H1 (cell line): Measurements from ENCODE around the gene STK32C. TPM values are rescaled to one million over a fixed set of nuclear protein-coding genes. Genes with fewer than 3 reads are reported as not detected.

Experiments used
- CTCF ChIA-PET: fragments of 300-600 bp; sonication (Branson Sonifier 250); formaldehyde crosslinking; loops from one replicate; lab custom pipeline; 2021; ENCODE audit not compliant: partially characterized antibody; lab: Charles Lee
- POLR2A ChIA-PET: fragments of 300-600 bp; sonication (Branson Sonifier 250); formaldehyde crosslinking; loops from one replicate; lab custom pipeline; 2021; ENCODE audit warnings: inconsistent platforms; ENCODE audit not compliant: partially characterized antibody; lab: Charles Lee
- DNase-seq, 2 experiments: peaks; one replicate each; pipeline versions ENCODE4 v3.0.0 to v3.0.0-alpha.2; 2010 to 2022; ENCODE audit warnings: low spot score in 2 of 2, low read depth in 1 of 2, mixed read lengths in 1 of 2
- FAIRE-seq: peaks from 2 replicates; lab custom pipeline; 2011; peaks lifted over from hg19 to GRCh38; lab: Jason Lieb, UNC
- H2AFZ ChIP-seq: 2 replicates; pipeline ENCODE4 v1.8.1; 2012; ENCODE audit warnings: low read length, inconsistent platforms
- H2AK5ac ChIP-seq: 2 replicates; pipeline ENCODE4 v1.6.1; 2013; ENCODE audit warnings: low read depth, low read length
- H2BK120ac ChIP-seq: replicated peaks from 2 replicates; pipeline ENCODE3; 2013; ENCODE audit warnings: low read depth, low read length, inconsistent platforms
- H2BK12ac ChIP-seq: 2 replicates; pipeline ENCODE4 v1.6.1; 2013; ENCODE audit warnings: low read depth, low read length
- H2BK15ac ChIP-seq: 2 replicates; pipeline ENCODE4 v1.6.1; 2013; ENCODE audit warnings: low read length
- H2BK20ac ChIP-seq: 2 replicates; pipeline ENCODE4 v1.6.1; 2013; ENCODE audit warnings: low read length
- H2BK5ac ChIP-seq: 2 replicates; pipeline ENCODE4 v1.6.1; 2013; ENCODE audit warnings: low read depth, low read length
- H3K14ac ChIP-seq: 2 replicates; pipeline ENCODE4 v1.6.1; 2013; ENCODE audit warnings: inconsistent platforms; ENCODE audit not compliant: insufficient read length
- H3K18ac ChIP-seq: 2 replicates; pipeline ENCODE4 v1.6.1; 2013; ENCODE audit warnings: low read length; ENCODE audit errors: extremely low read depth
- H3K23ac ChIP-seq: 2 replicates; pipeline ENCODE4 v1.6.1; 2013; ENCODE audit warnings: inconsistent platforms; ENCODE audit not compliant: insufficient read length
- H3K23me2 ChIP-seq: 2 replicates; pipeline ENCODE4 v1.6.1; 2013; ENCODE audit warnings: low read depth, low read length
- H3K27ac ChIP-seq: 2 replicates; pipeline ENCODE4 v1.6.1; 2011; ENCODE audit warnings: low read depth, low read length, inconsistent platforms
- H3K27me3 ChIP-seq, 4 experiments: replicated peaks in 1 of 4; 1 replicate in 1 of 4; 2 replicates in 3 of 4; pipeline versions ENCODE4 v1.6.1 to v1.8.1; 2011 to 2013; ENCODE audit warnings: low read length in 3 of 4, mild to moderate bottlenecking in 3 of 4, inconsistent platforms in 2 of 4, mixed read lengths in 2 of 4, moderate library complexity in 1 of 4; ENCODE audit not compliant: control insufficient read depth in 3 of 4, insufficient read depth in 3 of 4; ENCODE audit errors: extremely low read depth in 1 of 4
- H3K36me3 ChIP-seq, 4 experiments: 2 replicates each; pipeline versions ENCODE4 v1.6.1 to v1.8.1; 2011 to 2013; ENCODE audit warnings: mild to moderate bottlenecking in 4 of 4, low read length in 3 of 4, moderate library complexity in 2 of 4, control low read depth in 1 of 4, inconsistent platforms in 1 of 4; ENCODE audit not compliant: insufficient read depth in 4 of 4, control insufficient read depth in 2 of 4
- H3K4ac ChIP-seq: replicated peaks from 2 replicates; pipeline ENCODE3; 2013; ENCODE audit warnings: low read length, low read depth, mixed read lengths, inconsistent platforms; ENCODE audit not compliant: insufficient read length
- H3K4me1 ChIP-seq, 4 experiments: replicated peaks in 1 of 4; 1 replicate in 1 of 4; 2 replicates in 3 of 4; pipeline versions ENCODE4 v1.6.1 to v1.8.1; 2011 to 2013; ENCODE audit warnings: low read length in 3 of 4, inconsistent platforms in 2 of 4, mixed read lengths in 1 of 4; ENCODE audit not compliant: insufficient read depth in 4 of 4, control insufficient read depth in 3 of 4
- H3K4me2 ChIP-seq, 2 experiments: 2 replicates each; pipeline versions ENCODE4 v1.6.1 to v1.8.1; 2011 to 2013; ENCODE audit warnings: low read depth in 2 of 2, low read length in 2 of 2, control low read depth in 1 of 2, inconsistent platforms in 1 of 2, mild to moderate bottlenecking in 1 of 2; ENCODE audit not compliant: insufficient read depth in 1 of 2
- H3K4me3 ChIP-seq, 4 experiments: fragments of 200-600, 300-600 bp in 1 of 4; sonication (generic), shearing (Covaris generic), sonication (Bioruptor Twin) in 1 of 4; 2 replicates each; pipeline versions ENCODE4 v1.5.1 to v1.8.1; 2011 to 2016; ENCODE audit warnings: low read length in 4 of 4, low read depth in 3 of 4, control low read depth in 2 of 4, inconsistent platforms in 2 of 4, mild to moderate bottlenecking in 2 of 4, mixed read lengths in 1 of 4, moderate library complexity in 1 of 4; ENCODE audit not compliant: insufficient read depth in 2 of 4; ENCODE audit errors: extremely low read depth in 1 of 4
- H3K56ac ChIP-seq: replicated peaks from 2 replicates; pipeline ENCODE3; 2013; ENCODE audit warnings: low read depth, mild to moderate bottlenecking, mixed read lengths, low read length, inconsistent platforms; ENCODE audit not compliant: insufficient read length
- H3K79me1 ChIP-seq: 2 replicates; pipeline ENCODE4 v1.6.1; 2013; ENCODE audit warnings: low read depth, low read length, control low read depth
- H3K79me2 ChIP-seq, 2 experiments: 2 replicates each; pipeline versions ENCODE4 v1.6.1 to v1.8.1; 2012 to 2013; ENCODE audit warnings: low read length in 2 of 2, mild to moderate bottlenecking in 2 of 2, inconsistent platforms in 1 of 2; ENCODE audit not compliant: insufficient read depth in 2 of 2, control insufficient read depth in 1 of 2
- H3K9ac ChIP-seq, 4 experiments: replicated peaks in 1 of 4; 1 replicate in 1 of 4; 2 replicates in 3 of 4; pipeline versions ENCODE4 v1.6.1 to v1.8.1; 2011 to 2013; ENCODE audit warnings: low read depth in 3 of 4, low read length in 3 of 4, control low read depth in 2 of 4, mild to moderate bottlenecking in 2 of 4, moderate library complexity in 2 of 4, inconsistent platforms in 1 of 4; ENCODE audit errors: extremely low read depth in 1 of 4
- H3K9me3 ChIP-seq, 2 experiments: 2 replicates each; pipeline versions ENCODE4 v1.6.1 to v1.8.1; 2012 to 2013; ENCODE audit warnings: mild to moderate bottlenecking in 2 of 2, moderate library complexity in 2 of 2, control low read depth in 1 of 2, inconsistent platforms in 1 of 2, low read depth in 1 of 2, low read length in 1 of 2, mixed read lengths in 1 of 2; ENCODE audit not compliant: insufficient read depth in 2 of 2
- H4K20me1 ChIP-seq, 2 experiments: replicated peaks in 1 of 2; 2 replicates each; pipeline versions ENCODE3 to v1.8.1; 2011 to 2013; ENCODE audit warnings: inconsistent platforms in 2 of 2, low read length in 2 of 2, mild to moderate bottlenecking in 1 of 2; ENCODE audit not compliant: insufficient read depth in 2 of 2, control insufficient read depth in 1 of 2
- H4K5ac ChIP-seq: 2 replicates; pipeline ENCODE4 v1.6.1; 2013; ENCODE audit warnings: low read length, low read depth, mixed read lengths, inconsistent platforms; ENCODE audit not compliant: insufficient read length
- H4K8ac ChIP-seq: 2 replicates; pipeline ENCODE4 v1.8.0; 2013; ENCODE audit warnings: mild to moderate bottlenecking, moderate library complexity, low read length, inconsistent platforms; ENCODE audit not compliant: insufficient read depth; ENCODE audit errors: extremely low read depth
- H4K91ac ChIP-seq: replicated peaks from 2 replicates; pipeline ENCODE3; 2013; ENCODE audit warnings: low read length, mixed read lengths, inconsistent platforms; ENCODE audit not compliant: insufficient read length
- HDAC6 ChIP-seq: IDR thresholded peaks from one replicate; pipeline ENCODE4 v1.7.1; 2012; ENCODE audit warnings: low read depth, mild to moderate bottlenecking, inconsistent platforms, low read length, moderate library complexity
- WGBS, 2 experiments: shearing (Covaris generic) in 1 of 2; methylation state at CpG; one replicate each; pipeline versions ENCODE4 v1.1.6 to v1.1.7; 2013 to 2015; ENCODE audit warnings: low lambda C conversion rate in 2 of 2, mixed read lengths in 2 of 2, inconsistent platforms in 1 of 2, low coverage in 1 of 2, missing lambda C conversion rate in 1 of 2; ENCODE audit not compliant: insufficient replicate concordance in 2 of 2, insufficient coverage in 1 of 2, insufficient read length in 1 of 2; ENCODE audit errors: extremely low coverage in 1 of 2, missing lambda C conversion rate in 1 of 2; 5-methylcytosine and 5-hydroxymethylcytosine counted together
- polyA plus RNA-seq, 7 experiments: library from polyadenylated mRNA; depleted of rRNA in 3 of 7; stranded (reverse) in 5 of 7; unstranded in 2 of 7; fragments of >200 nt in 5 of 7; fragments of 200-250 nt in 2 of 7; gene quantifications; 1 replicate in 5 of 7; 2 replicates in 1 of 7; 4 replicates in 1 of 7; pipeline versions ENCODE4 v1.2.1 to v1.2.3, GENCODE V29; 2011 to 2013; ENCODE audit warnings: missing spikeins in 2 of 7, mixed read lengths in 2 of 7
- total RNA-seq: library from RNA; stranded (reverse); fragmentation: NEBNext Ultra II Directional; extraction: Animal tissue kit (Norgen Biotek cat#: 25700); gene quantifications from 2 replicates; pipeline ENCODE4 v1.2.1, GENCODE V29; 2021

STK32C gene
- total and polyA plus RNA-seq, 2 of the 8 experiments (the other 6 are each of a cell fraction or from before 2014, with no cell fraction given), result 10.6 to 15.6 TPM

GRCh38 chr10:132350391-132350790 is 42.6 kb upstream of the STK32C start:
- Histone ChIP-seq H3K23me2 (no peaks in the 10 kb centered on the region), H2BK15ac (no peak overlapping the region), H3K4ac (no peak overlapping the region), H4K8ac (no peak overlapping the region), H3K23ac (no peak overlapping the region), H3K27ac (no peak overlapping the region), H2BK20ac (no peak overlapping the region), H3K79me1 (no peaks in the 10 kb centered on the region), H3K18ac (no peak overlapping the region), H3K4me3 (no peak overlapping the region), H4K91ac (no peak overlapping the region), H3K27me3 (peaks cover 0 to 2% (median 1%) of the 10 kb centered on the region in 4 experiments; a peak in 1 of 7 replicates), H3K56ac (no peak overlapping the region), H2BK12ac (no peak overlapping the region), H3K36me3 (no peaks in the 10 kb centered on the region), H2AFZ (no peak overlapping the region), H2AK5ac (no peak overlapping the region), H2BK120ac (no peak overlapping the region), H3K79me2 (no peaks in the 10 kb centered on the region), H2BK5ac (no peak overlapping the region), H4K5ac (no peak overlapping the region), H3K4me1 (0 out of 7 replicates have a peak, but pooled peaks cover 0 to 3% (median 0%) of the 10 kb centered on the region in 4 experiments), H3K14ac (no peak overlapping the region), H3K4me2 (no peak overlapping the region), H3K9ac (no peak overlapping the region), H3K9me3 (no peaks in the 10 kb centered on the region), H4K20me1 (no peaks in the 10 kb centered on the region)
- FAIRE-seq (no peak), DNase-seq (no peak)
- WGBS, 2 experiments, result 91% methylated on average over 11 of the region's 11 CpGs; no CpG with 5 or more reads in 1 of the 2 experiments
- ChIA-PET POLR2A (interaction anchor here (1.3 kb wide), 1 partner anchor 127 kb away, joined by 3 read pairs; no protein-coding TSS in a partner anchor), CTCF (interaction anchor here (0.7 to 5.0 kb wide), 12 partner anchors 11 to 131 kb away, joined by 3 to 54 read pairs (median 5); partner anchors contain the start of gene LRRC27)
- no peak for TF ChIP-seq HDAC6
